Measurements from ENCODE around the gene PAPOLB.

Gene PAPOLB

DNA sequence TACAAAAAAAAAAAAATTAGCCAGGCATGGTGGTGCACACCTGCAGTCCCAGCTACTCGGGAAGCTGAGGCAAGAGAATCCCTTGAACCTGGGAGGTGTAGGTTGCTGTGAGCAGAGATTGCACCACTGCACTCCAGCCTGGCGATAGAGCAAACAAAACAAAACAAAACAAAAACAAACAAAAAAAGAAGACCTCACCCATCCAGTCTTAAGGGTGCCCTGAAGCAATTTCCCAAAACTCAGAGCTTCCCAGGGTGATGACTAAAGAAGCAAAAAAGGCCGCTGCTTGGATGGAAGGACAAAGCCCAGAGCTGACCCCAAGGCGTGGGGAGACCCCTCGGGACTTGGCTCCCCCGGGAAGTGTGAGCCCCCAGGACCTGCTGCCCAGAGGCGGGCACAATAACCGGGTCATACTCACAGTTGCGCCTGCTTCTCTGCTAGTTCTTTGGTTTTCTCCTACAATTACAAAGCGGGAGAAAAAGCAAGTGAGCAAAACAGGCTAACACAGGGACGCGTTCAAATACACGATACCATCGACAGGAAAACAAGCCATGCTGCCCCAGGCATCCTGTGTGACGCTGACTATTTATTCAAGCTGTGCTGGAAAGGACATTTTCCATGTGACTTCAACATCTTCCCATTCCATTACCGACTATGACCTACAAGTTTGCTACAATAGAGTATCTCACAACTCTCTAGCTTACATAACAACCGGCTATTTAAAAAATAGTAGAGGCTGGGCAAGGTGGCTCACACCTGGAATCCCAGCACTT is 29.9 kb downstream of the PAPOLB start:
- Mint-ChIP-seq H3K9me3 (no peaks in the 10 kb centered on the region), H3K27me3 (no peaks in the 10 kb centered on the region), H3K4me1 (peaks cover 2% of the 10 kb centered on the region), H3K27ac (no peak overlapping the region), H3K4me3 (no peak overlapping the region), H3K36me3 (no peaks in the 10 kb centered on the region)
- DNase-seq: no peak
- CTCF ChIA-PET: interaction anchor here (2.5 to 4.0 kb wide), 3 partner anchors 52 to 254 kb away, joined by 9 to 33 read pairs (median 15); partner anchors contain the start of gene RADIL

DNA sequence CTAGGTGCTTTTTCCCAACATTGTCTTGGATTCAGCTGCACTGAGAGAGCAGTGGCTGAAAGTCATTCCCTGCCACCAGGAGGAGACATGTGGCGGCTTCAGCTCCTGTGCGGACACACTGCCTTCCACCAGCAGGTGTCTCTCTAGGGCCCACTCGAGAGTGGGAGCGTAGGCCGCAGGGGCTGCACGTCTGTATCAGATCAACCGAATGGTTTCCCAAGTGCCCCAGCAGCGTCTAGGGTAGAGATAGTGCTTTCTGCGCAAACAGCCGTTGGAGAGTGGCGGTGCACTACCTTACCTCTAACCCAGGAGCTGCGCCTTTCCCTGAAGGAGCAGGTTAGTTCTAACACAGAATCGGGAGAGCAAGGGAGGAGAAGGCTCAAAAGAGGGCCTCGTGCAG is 31.7 kb downstream of the PAPOLB start:
- Mint-ChIP-seq H3K4me1 (peaks cover 2% of the 10 kb centered on the region), H3K9me3 (no peaks in the 10 kb centered on the region), H3K36me3 (no peaks in the 10 kb centered on the region), H3K27me3 (no peaks in the 10 kb centered on the region), H3K4me3 (no peak overlapping the region), H3K27ac (no peak overlapping the region)
- DNase-seq: peak; percentile 73
- CTCF ChIA-PET: interaction anchor here (0.6 to 4.0 kb wide), 11 partner anchors 21 to 274 kb away, joined by 3 to 33 read pairs (median 5); partner anchors contain the start of gene RADIL

DNA sequence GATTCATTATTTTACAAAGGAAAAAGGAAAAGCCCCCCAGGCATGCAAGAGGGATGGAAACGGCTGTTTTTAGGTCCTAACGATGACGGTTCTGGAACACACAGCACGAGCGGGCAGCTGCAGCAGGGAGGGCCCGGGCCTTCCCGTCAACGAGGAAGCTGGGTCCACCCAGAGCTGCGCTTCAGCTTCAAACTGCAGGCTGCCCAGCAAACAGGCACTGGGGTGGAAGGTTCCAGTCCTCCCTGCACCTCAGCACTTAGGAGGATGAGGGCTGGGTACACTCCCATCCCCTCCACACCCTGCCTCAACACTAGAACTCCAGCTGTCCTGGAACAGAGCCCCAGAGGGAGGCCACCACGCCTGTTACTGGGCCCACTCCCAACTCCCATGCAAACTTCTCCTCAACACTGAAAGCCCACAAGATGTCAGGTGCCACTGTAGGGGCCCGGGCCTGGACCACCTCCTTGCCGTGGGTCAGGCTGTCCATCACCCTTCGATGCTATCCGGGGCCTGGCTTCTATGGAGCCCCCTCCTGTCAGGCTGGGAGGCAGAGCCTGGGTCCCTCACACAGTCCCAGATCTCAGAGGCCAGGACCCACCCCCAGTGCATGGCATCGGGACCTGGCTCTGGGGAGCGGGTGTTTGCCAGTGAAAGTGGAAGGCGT is 33.0 kb downstream of the PAPOLB start:
- CTCF ChIA-PET: interaction anchor here (3.7 to 4.0 kb wide), 2 partner anchors 55 to 257 kb away, joined by 15 to 33 read pairs; partner anchors contain the start of gene RADIL
- no peak overlapping the region for H3K4me3 Mint-ChIP-seq
- H3K27me3 Mint-ChIP-seq: peaks cover 1% of the 10 kb centered on the region
- no peaks in the 10 kb centered on the region for H3K36me3 Mint-ChIP-seq
- no peaks in the 10 kb centered on the region for H3K9me3 Mint-ChIP-seq
- peaks cover 2% of the 10 kb centered on the region for H3K4me1 Mint-ChIP-seq
- no peak overlapping the region for H3K27ac Mint-ChIP-seq
- no peak for DNase-seq

DNA sequence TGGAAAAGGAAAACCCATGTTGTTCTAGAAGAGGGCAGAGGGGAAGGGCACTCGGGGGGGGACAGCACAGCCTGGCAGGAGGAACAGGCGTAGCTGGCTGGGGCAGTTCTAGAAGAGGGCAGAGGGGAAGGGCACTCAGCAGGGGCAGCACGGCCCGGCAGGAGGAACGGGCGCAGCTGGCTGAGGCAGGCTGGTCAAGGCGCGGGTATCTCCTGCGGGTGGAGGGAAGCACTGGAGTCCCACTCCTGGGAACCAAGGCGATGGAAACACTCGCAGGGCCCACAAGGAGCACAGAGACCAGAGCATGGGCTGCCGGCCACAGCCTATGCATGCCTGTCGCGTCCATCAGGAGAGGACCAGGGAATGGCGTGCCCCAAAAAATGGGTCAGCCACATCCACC is 36.7 kb downstream of the PAPOLB start:
- Mint-ChIP-seq H3K4me1 (no peaks in the 10 kb centered on the region), H3K27ac (no peak overlapping the region), H3K4me3 (no peak overlapping the region), H3K27me3 (peaks cover 5% of the 10 kb centered on the region), H3K36me3 (no peaks in the 10 kb centered on the region), H3K9me3 (no peaks in the 10 kb centered on the region)
- DNase-seq: no peak
- CTCF ChIA-PET: interaction anchor here (0.7 to 1.6 kb wide), 3 partner anchors 33 to 465 kb away, joined by 3 to 4 read pairs (median 3); partner anchors contain the start of gene RADIL

DNA sequence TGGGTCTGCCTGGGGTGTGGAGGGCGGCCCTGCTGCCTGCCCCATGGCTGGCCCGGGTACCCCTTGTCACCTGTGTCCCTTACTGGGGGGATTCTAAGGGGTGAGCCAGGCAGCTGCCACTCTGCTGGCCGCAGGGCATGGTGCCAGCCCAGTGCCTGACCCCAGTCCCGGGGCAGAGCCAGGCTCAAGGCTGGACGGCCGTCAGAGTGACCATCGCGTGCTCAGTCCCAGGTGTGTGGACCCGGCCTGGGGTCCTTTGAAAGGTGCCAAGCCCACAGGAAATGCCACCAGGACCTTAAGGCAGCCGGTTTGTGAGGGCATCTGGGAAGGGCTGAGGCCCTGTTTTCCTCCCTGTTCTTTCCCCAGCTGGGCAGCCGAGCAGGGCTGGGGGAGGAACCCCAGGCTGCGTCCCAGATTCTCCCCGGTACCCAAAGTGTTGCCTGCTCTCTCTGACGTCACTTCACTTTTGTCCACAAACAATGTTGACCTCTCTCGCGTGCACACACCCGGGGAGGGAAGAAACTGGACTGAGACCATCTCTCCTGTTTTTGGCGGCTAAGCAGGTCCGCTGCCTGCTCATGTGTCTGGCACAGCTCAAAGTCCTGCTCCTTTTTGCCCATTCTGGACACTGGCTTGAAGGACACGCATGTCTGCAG is 37.6 kb downstream of the PAPOLB start:
- H3K9me3 Mint-ChIP-seq: no peaks in the 10 kb centered on the region
- no peak for DNase-seq
- H3K4me3 Mint-ChIP-seq: no peak overlapping the region
- peaks cover 14% of the 10 kb centered on the region for H3K27me3 Mint-ChIP-seq
- H3K36me3 Mint-ChIP-seq: no peaks in the 10 kb centered on the region
- CTCF ChIA-PET: interaction anchor here (1.6 kb wide), 1 partner anchor 32 kb away, joined by 3 read pairs; no protein-coding TSS in a partner anchor
- H3K27ac Mint-ChIP-seq: no peak overlapping the region
- no peaks in the 10 kb centered on the region for H3K4me1 Mint-ChIP-seq

DNA sequence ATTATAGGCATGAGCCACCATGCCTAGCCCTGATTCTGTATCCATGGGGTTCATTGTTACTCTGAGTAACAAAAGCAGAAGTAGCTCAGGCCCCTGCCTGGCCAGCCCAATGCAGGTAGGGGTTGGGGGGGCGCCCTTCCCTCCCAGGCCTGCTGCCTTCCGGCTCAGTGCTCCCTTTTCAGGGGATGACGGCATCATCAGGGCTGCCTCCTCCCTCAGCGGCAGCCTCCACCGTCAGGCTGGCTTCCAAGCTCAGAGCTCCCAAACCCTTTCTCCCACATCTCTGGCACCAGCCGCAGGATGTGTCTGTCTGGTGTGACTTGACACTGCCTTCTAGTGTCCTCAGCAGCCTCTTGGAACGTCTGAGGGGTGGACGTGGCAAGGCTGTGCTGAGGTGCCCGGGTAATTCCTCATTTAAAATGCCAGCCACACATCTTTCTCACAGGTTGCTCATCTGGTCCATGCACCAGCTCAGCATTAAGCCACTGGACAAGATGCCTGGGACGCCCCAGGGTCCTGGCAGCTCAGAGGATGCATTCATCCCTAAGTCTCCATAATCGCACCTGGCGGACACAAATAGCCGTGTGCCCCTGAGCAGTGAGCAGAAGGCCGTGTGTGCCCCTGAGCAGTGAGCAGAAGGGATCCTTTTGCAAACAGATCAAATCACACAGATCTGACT is 38.2 kb downstream of the PAPOLB start:
- DNase-seq: no peak
- no peaks in the 10 kb centered on the region for H3K9me3 Mint-ChIP-seq
- no peak overlapping the region for H3K4me3 Mint-ChIP-seq
- peaks cover 14% of the 10 kb centered on the region for H3K27me3 Mint-ChIP-seq
- no peaks in the 10 kb centered on the region for H3K36me3 Mint-ChIP-seq
- no peak overlapping the region for H3K27ac Mint-ChIP-seq
- CTCF ChIA-PET: no interaction called here
- no peaks in the 10 kb centered on the region for H3K4me1 Mint-ChIP-seq

DNA sequence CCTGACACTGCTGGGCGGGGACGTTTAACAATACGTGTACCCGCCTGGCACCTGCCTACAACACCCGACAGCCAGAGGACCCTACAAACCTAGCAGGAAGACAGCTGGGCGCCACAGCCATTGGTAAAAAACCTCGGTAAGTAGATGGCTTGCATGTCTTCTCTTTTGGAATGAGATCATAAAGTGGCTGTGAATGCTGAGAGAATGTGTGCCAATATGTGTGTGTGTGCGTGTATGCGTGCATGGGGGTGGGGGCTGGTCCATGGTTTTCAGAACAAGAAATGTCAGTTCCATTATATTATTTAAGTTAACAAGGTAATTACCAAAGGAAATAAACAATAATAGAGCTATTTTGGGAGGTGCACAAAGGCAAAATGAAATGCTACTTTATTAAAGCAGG is 39.2 kb downstream of the PAPOLB start:
- H3K36me3 Mint-ChIP-seq: no peaks in the 10 kb centered on the region
- H3K4me1 Mint-ChIP-seq: no peaks in the 10 kb centered on the region
- H3K9me3 Mint-ChIP-seq: no peaks in the 10 kb centered on the region
- no peak overlapping the region for H3K4me3 Mint-ChIP-seq
- CTCF ChIA-PET: no interaction called here
- H3K27ac Mint-ChIP-seq: no peak overlapping the region
- no peak for DNase-seq
- H3K27me3 Mint-ChIP-seq: peaks cover 14% of the 10 kb centered on the region

DNA sequence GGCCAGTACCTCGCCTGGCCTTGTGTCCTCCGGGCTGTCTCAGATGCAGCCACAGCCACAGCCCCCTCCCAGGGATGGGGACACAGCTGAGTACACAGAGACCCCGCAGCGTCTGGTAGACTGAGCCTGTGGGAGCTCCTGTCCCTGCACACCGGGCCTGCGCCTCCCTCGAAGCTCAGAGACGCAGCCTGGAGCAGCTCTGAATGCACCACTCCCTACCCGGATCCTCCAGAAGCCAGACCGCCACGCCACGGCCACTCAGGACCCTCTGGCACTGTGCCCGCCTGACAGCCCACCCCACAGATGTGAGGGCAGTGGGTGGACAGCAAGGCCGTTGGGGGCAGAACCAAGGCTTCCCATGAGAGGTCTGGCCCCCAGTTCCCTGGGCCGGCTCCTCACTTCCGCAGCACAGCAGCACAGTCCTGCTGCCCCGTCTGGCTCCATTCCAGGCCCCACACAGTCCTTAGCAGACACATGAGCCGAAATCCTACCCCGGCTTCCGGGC is 40.8 kb downstream of the PAPOLB start:
- peaks cover 14% of the 10 kb centered on the region for H3K27me3 Mint-ChIP-seq
- no peak overlapping the region for H3K27ac Mint-ChIP-seq
- H3K36me3 Mint-ChIP-seq: no peaks in the 10 kb centered on the region
- no peak overlapping the region for H3K4me3 Mint-ChIP-seq
- CTCF ChIA-PET: no interaction called here
- no peaks in the 10 kb centered on the region for H3K9me3 Mint-ChIP-seq
- no peaks in the 10 kb centered on the region for H3K4me1 Mint-ChIP-seq
- DNase-seq: no peak

DNA sequence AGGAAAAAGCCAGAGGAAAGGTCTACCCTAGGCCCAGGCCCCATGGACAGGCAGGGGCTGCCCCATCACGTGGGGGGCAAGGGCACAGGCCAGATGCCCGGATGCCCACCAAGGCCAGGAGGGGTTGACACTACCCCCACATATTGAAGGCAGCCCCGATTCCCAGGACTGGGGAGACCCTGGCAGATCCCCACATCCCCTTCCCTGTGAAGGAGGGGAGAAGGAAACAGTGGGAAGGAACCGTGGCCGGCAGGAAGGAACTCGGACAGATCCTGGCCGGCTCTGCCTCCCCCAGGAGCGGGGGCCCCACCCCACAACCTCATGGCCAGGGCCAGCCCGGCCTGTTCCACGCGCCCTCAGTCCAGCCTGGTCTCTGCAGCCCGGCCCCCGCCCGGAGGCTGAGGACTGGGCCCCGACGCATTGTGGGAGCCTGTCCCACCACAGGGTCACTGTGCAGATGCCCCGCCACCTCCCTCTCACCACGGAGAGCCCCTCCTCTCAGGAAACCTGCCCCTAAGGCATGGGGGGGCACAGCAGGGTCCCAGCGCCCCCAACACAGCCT is 41.3 kb downstream of the PAPOLB start:
- H3K27me3 Mint-ChIP-seq: peaks cover 14% of the 10 kb centered on the region
- H3K4me1 Mint-ChIP-seq: no peaks in the 10 kb centered on the region
- H3K36me3 Mint-ChIP-seq: no peaks in the 10 kb centered on the region
- no peak for DNase-seq
- no peaks in the 10 kb centered on the region for H3K9me3 Mint-ChIP-seq
- H3K27ac Mint-ChIP-seq: no peak overlapping the region
- CTCF ChIA-PET: no interaction called here
- no peak overlapping the region for H3K4me3 Mint-ChIP-seq

DNA sequence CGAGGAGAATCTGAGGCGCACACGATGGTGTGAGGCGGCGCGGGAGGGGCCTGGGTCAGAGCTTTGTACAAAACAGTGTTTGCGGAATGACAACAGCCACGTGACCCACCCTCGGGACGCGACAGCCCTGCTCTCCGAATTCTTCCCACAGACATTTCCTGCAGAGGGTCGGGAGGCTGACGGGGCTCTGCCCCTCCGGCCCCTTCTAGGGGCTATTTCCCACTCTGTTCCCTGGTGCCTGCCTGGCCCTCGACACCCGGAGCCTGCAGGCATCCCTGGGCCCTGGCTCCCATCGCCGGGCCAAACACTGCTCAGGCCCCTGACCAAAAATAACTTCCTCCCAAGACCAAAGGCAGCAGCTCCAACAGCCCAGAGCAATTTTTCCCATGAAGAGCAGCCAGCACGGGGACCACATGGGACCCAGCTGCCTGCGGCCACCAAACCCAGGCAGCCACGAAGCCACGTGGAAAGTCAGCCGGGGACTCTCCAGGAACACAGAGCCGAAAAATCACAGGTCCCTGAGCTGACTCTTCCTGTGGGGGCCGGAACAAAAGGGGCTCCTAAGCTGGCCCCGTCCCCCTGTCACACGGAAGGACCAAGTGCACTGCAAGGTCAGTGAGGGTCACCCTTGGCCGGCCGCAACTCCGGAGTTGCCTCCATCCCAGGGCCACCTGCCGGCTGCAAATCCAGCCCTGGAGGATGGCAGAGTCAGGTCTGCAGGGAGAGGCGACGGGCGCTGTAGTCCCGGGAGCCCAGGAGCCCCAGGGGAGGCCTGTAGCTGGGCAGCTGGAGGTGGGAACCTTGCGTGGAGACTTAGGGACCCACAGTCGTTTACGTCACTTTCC is 42.0 kb downstream of the PAPOLB start:
- CTCF ChIA-PET: interaction anchor here (0.6 kb wide), 1 partner anchor 277 kb away, joined by 3 read pairs; no protein-coding TSS in a partner anchor
- no peak for DNase-seq
- Mint-ChIP-seq H3K36me3 (no peaks in the 10 kb centered on the region), H3K27ac (no peak overlapping the region), H3K9me3 (no peaks in the 10 kb centered on the region), H3K4me1 (no peaks in the 10 kb centered on the region), H3K4me3 (no peak overlapping the region), H3K27me3 (peaks cover 17% of the 10 kb centered on the region)

DNA sequence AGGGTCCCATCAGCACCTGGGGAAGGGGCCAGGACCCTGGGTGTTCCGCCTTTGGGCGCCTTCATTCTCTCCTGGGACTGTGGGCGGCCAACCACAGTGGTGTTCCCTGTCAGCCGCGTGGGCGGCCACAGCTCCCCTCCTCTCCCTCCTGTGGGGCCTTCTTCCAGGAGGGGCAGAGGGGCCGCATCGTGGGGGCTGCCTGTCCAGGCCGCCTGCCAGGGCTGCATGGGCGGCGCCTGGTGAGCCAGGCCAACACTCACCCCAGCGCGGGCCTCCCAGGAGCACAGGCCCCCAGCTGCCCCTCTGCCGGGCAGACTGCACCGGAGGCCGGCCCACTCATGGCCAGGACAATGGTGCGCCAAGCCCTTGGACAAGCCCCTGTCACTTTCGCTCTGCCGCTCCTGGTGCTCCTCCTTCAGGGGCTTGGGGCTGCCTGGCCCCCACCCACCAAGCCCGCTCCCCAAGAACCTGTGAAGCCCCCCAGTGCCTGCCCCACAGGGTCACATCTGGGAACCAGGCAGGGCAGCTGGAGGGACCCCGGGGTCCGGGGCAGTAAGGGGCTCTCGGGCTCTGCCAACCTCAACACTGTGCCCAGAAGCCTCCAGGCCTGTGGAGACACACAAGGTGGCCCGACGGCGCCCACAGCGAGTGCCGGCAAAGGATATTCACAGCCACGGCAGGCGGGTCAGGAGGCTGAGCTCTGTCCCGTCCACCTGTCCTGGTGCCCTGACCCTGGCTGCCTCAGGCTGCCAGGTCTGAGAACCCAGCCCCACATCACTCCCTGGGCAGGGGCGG is 43.6 kb downstream of the PAPOLB start:
- no peaks in the 10 kb centered on the region for H3K36me3 Mint-ChIP-seq
- H3K27me3 Mint-ChIP-seq: peaks cover 27% of the 10 kb centered on the region
- no peak overlapping the region for H3K4me3 Mint-ChIP-seq
- CTCF ChIA-PET: no interaction called here
- no peaks in the 10 kb centered on the region for H3K4me1 Mint-ChIP-seq
- H3K9me3 Mint-ChIP-seq: peaks cover 2% of the 10 kb centered on the region
- no peak for DNase-seq
- H3K27ac Mint-ChIP-seq: no peak overlapping the region

DNA sequence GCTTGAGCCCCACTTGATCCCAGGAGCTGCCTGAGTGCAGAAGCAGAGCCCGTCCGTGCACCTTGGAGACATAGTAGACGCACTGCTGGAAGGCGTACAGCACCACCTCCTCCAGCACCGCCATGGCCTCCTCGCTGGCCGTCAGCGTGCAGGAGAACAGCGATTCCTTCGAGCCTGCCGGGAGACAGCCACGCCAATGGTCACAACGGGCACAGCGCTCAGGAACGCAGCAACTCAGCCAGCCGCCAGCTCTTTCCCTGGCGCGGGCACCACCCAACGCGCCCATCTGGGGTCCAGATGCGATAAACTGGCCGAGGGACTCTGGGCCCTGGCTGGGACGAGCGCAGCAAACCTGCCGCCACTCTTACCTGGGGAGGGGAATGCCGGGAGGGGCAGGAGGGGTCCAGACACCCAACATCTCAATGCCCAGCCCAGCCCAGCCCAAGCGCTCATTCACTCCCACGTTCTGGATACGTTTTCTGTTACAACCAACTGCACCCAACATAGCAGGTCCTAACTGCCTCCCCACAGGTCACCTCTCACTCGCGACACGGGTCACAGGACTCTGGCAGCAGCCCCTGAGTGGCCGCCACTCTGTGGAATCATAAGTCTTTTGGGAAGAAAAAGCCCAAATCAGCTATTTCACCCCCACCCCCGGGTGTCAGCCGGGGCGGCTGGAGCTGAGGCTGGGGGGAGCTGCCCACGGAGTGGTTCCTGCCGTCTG is 44.5 kb downstream of the PAPOLB start:
- Mint-ChIP-seq H3K4me3 (no peak overlapping the region), H3K27ac (no peak overlapping the region)

More for the DNA sequence above, 44.5 kb downstream of the PAPOLB start:
- Mint-ChIP-seq H3K36me3 (no peaks in the 10 kb centered on the region), H3K27me3 (peaks cover 35% of the 10 kb centered on the region), H3K9me3 (peaks cover 5% of the 10 kb centered on the region), H3K4me1 (no peaks in the 10 kb centered on the region)
- DNase-seq: no peak
- CTCF ChIA-PET: interaction anchor here (1.2 kb wide), 1 partner anchor 19 kb away, joined by 3 read pairs; no protein-coding TSS in a partner anchor
